Measurements from ENCODE around the gene BTBD18.
"Not testable (repeated sequence)": the region's sequence is repeated elsewhere in the genome, so short reads cannot be mapped to it uniquely, and the experiment has no call there.

BTBD18 gene

GRCh38 chr11:57729479-57729878 is 22.1 kb downstream of the BTBD18 start:
- DNase-seq (ENCODE audit: low read depth), result no peak

- DNase-seq (ENCODE audit: low read depth), result no peak
Measured at GRCh38 chr11:57728829-57729228, 22.8 kb downstream of the BTBD18 start.

GRCh38 chr11:57727185-57727584 is 24.4 kb downstream of the BTBD18 start:
- DNase-seq (ENCODE audit: low read depth), result no peak

GRCh38 chr11:57716726-57717125 is 34.9 kb downstream of the BTBD18 start:
- not testable (repeated sequence) for DNase-seq (ENCODE audit: low read depth)

- DNase-seq (ENCODE audit: low read depth), result no peak
Measured at GRCh38 chr11:57713835-57714234, 37.8 kb downstream of the BTBD18 start.

GRCh38 chr11:57712256-57713150 is 39.1 kb downstream of the BTBD18 start, which contains the start of gene TMX2:
TSS of gene TMX2 (plus strand) at chr11:57712593. CDS start at chr11:57712619, 26 bp downstream.
- DNase-seq (ENCODE audit: low read depth), result peak; percentile 83

- peak; percentile 66 for DNase-seq (ENCODE audit: low read depth)
Measured at GRCh38 chr11:57711414-57712255, 40.0 kb downstream of the BTBD18 start, which contains the start of gene MED19. TSS of gene MED19 (minus strand) at chr11:57712215. CDS start at chr11:57712179, 36 bp downstream.

GRCh38 chr11:57709802-57710367 is 41.7 kb downstream of the BTBD18 start:
- DNase-seq (ENCODE audit: low read depth), result no peak

- DNase-seq (ENCODE audit: low read depth), result not testable (repeated sequence)
Measured at GRCh38 chr11:57705432-57705831, 46.2 kb downstream of the BTBD18 start.

- no peak for DNase-seq (ENCODE audit: low read depth)
Measured at GRCh38 chr11:57704932-57705331, 46.7 kb downstream of the BTBD18 start.

GRCh38 chr11:57703341-57703740 is 48.3 kb downstream of the BTBD18 start:
- no peak for DNase-seq (ENCODE audit: low read depth)

GRCh38 chr11:57700425-57700824 is 51.2 kb downstream of the BTBD18 start:
- no peak for DNase-seq (ENCODE audit: low read depth)

- no peak for DNase-seq (ENCODE audit: low read depth)
Measured at GRCh38 chr11:57699813-57700212, 51.8 kb downstream of the BTBD18 start.

- DNase-seq (ENCODE audit: low read depth), result no peak
Measured at GRCh38 chr11:57698843-57699365, 52.7 kb downstream of the BTBD18 start.
